ENCODE results near the gene CHDH.

DNA sequence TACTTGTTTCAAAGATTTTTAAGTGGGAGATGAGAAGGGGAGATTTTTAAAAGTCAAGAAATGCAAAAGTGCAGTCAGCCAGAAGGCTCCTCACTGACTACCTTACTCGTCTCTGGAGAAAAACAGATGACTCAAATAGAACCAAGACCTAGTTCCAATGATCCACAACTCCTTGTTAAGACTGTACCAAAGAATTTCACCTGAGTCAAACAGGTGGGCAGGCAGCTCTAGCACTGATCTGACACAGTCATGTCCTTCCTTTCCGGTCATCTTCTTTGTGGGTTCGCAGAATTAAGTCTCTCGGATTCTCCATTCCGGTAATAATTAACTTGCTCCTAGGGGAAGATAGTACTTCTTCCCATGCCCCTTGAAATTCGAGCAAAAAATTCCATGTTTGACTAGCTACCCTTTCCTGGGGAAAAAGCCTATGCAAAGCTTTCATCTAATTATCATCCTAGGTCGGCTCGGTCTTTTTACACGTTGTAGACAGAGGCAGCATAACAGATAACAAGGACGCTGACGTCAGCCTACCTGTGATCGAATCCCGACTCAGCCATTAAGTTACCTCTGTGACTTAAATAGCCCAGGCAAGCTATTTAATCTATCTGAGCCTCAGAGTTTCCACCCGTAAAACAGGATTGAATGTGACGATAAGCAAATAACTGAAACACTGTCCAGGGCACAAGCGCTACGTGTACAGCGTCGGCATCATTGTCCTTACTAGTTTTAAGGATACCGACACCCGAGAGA, 44.7 kb upstream of the CHDH start:
- TF ChIP-seq, protein P1, sequence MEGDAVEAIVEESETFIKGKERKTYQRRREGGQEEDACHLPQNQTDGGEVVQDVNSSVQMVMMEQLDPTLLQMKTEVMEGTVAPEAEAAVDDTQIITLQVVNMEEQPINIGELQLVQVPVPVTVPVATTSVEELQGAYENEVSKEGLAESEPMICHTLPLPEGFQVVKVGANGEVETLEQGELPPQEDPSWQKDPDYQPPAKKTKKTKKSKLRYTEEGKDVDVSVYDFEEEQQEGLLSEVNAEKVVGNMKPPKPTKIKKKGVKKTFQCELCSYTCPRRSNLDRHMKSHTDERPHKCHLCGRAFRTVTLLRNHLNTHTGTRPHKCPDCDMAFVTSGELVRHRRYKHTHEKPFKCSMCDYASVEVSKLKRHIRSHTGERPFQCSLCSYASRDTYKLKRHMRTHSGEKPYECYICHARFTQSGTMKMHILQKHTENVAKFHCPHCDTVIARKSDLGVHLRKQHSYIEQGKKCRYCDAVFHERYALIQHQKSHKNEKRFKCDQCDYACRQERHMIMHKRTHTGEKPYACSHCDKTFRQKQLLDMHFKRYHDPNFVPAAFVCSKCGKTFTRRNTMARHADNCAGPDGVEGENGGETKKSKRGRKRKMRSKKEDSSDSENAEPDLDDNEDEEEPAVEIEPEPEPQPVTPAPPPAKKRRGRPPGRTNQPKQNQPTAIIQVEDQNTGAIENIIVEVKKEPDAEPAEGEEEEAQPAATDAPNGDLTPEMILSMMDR (conservative IDR thresholded peaks at IDR 0.05; ENCODE audit: low read depth, low read length), result no peak
- TF ChIP-seq EZH2 (IDR thresholded peaks at IDR 0.05; ENCODE audit: low read length, unreplicated experiment), result no peak

Measured in PC-3 (cell line).